Hindlimb muscle (tissue), 1 donor: ENCODE measurements around the gene FLT3. TPM values are rescaled to one million over a fixed set of nuclear protein-coding genes. Genes with fewer than 3 reads are reported as not detected.
"Not testable (repeated sequence)": the region's sequence is repeated elsewhere in the genome, so short reads cannot be mapped to it uniquely, and the experiment has no call there.

Experiments
- DNase-seq: peaks from one replicate; pipeline ENCODE4 v3.0.0-alpha.2; 2013
- polyA plus RNA-seq: library from polyadenylated mRNA; unstranded; fragments of 120-200 nt; gene quantifications from one replicate; pipeline ENCODE4 v1.2.1, GENCODE V29; 2013; ENCODE audit not compliant: insufficient read length

The FLT3 gene
- polyA plus RNA-seq, 1 donor = 0.32 TPM

GRCh38 chr13:27971776-27972477, 128.4 kb downstream of the FLT3 start:
- no peak for DNase-seq

GRCh38 chr13:27971236-27971645, 129.1 kb downstream of the FLT3 start:
- DNase-seq = no peak

GRCh38 chr13:27970382-27971235, 129.8 kb downstream of the FLT3 start:
- no peak for DNase-seq

- DNase-seq = no peak
These were observed 130.5 kb downstream of the FLT3 start for GRCh38 chr13:27969866-27970229.

GRCh38 chr13:27969082-27969865, 131.1 kb downstream of the FLT3 start, which contains the start of gene CDX2:
CDX2 (minus strand) TSS chr13:27969315; CDS start chr13:27969006, 309 bp downstream.
- no peak for DNase-seq

GRCh38 chr13:27968316-27969081, 131.9 kb downstream of the FLT3 start:
- no peak for DNase-seq

- no peak for DNase-seq
These were observed 132.6 kb downstream of the FLT3 start for GRCh38 chr13:27967736-27968315.

GRCh38 chr13:27967203-27967735, 133.1 kb downstream of the FLT3 start:
- no peak for DNase-seq

- DNase-seq = no peak
These were observed 133.7 kb downstream of the FLT3 start for GRCh38 chr13:27966641-27967202.

- no peak for DNase-seq
These were observed 134.4 kb downstream of the FLT3 start for GRCh38 chr13:27965740-27966640.

GRCh38 chr13:27965343-27965739, 135.0 kb downstream of the FLT3 start:
- no peak for DNase-seq

- DNase-seq = no peak
These were observed 135.5 kb downstream of the FLT3 start for GRCh38 chr13:27964741-27965323.

- DNase-seq = not testable (repeated sequence)
These were observed 136.2 kb downstream of the FLT3 start for GRCh38 chr13:27964206-27964605.

- no peak for DNase-seq
These were observed 136.9 kb downstream of the FLT3 start for GRCh38 chr13:27963491-27963890.

GRCh38 chr13:27962982-27963381, 137.4 kb downstream of the FLT3 start:
- no peak for DNase-seq

- DNase-seq = no peak
These were observed 138.1 kb downstream of the FLT3 start for GRCh38 chr13:27962128-27962841.

GRCh38 chr13:27961227-27962085, 138.9 kb downstream of the FLT3 start:
- no peak for DNase-seq
